ENCODE measurements around the gene KDM5C.
A peak's percentile ranks its signal among the peaks of the same experiment; 100 is the strongest.

Gene KDM5C

GRCh38 chrX:53224860-53225797 lies at the start of gene KDM5C:
Gene KDM5C, minus strand, starts transcription at chrX:53225207. Its CDS starts 318 bp downstream, at chrX:53224889.
- DNase-seq (ENCODE audit: low read depth in 2 of 2): peak; percentile 84 to 92

- DNase-seq (ENCODE audit: low read depth in 2 of 2): no peak
Observed at GRCh38 chrX:53272808-53273337, 47.9 kb upstream of the KDM5C start.

- no peak for DNase-seq (ENCODE audit: low read depth in 2 of 2)
Observed at GRCh38 chrX:53269536-53270107, 44.6 kb upstream of the KDM5C start.

- no peak for DNase-seq (ENCODE audit: low read depth in 2 of 2)
Observed at GRCh38 chrX:53268173-53268572, 43.2 kb upstream of the KDM5C start.

- no peak for DNase-seq (ENCODE audit: low read depth in 2 of 2)
Observed at GRCh38 chrX:53266914-53267313, 41.9 kb upstream of the KDM5C start.

- DNase-seq (ENCODE audit: low read depth in 2 of 2): no peak
Observed at GRCh38 chrX:53265771-53266574, 41.0 kb upstream of the KDM5C start.

GRCh38 chrX:53263597-53264094 lies 38.6 kb upstream of the KDM5C start:
- DNase-seq (ENCODE audit: low read depth in 2 of 2): peak; percentile 35 to 62

GRCh38 chrX:53262918-53263394 lies 37.9 kb upstream of the KDM5C start:
- no peak for DNase-seq (ENCODE audit: low read depth in 2 of 2)

GRCh38 chrX:53262189-53262917 lies 37.3 kb upstream of the KDM5C start:
- DNase-seq (ENCODE audit: low read depth in 2 of 2): no peak

- no peak for DNase-seq (ENCODE audit: low read depth in 2 of 2)
Observed at GRCh38 chrX:53261355-53261972, 36.5 kb upstream of the KDM5C start.

- DNase-seq (ENCODE audit: low read depth in 2 of 2): no peak
Observed at GRCh38 chrX:53260836-53261235, 35.8 kb upstream of the KDM5C start.

GRCh38 chrX:53257670-53258423 lies 32.8 kb upstream of the KDM5C start:
- no peak for DNase-seq (ENCODE audit: low read depth in 2 of 2)

GRCh38 chrX:53257166-53257565 lies 32.2 kb upstream of the KDM5C start:
- no peak for DNase-seq (ENCODE audit: low read depth in 2 of 2)

- DNase-seq (ENCODE audit: low read depth in 2 of 2): no peak
Observed at GRCh38 chrX:53256446-53257041, 31.5 kb upstream of the KDM5C start.

GRCh38 chrX:53255738-53256191 lies 30.8 kb upstream of the KDM5C start:
- DNase-seq (ENCODE audit: low read depth in 2 of 2): no peak

GRCh38 chrX:53254570-53255461 lies 29.8 kb upstream of the KDM5C start:
- DNase-seq (ENCODE audit: low read depth in 2 of 2): no peak

GRCh38 chrX:53253293-53254020 lies 28.4 kb upstream of the KDM5C start:
- no peak for DNase-seq (ENCODE audit: low read depth in 2 of 2)

- no peak for DNase-seq (ENCODE audit: low read depth in 2 of 2)
Observed at GRCh38 chrX:53251307-53251706, 26.3 kb upstream of the KDM5C start.
